ENCODE data around the gene DPYSL5. TPM values are rescaled to one million over a fixed set of nuclear protein-coding genes. Genes with fewer than 3 reads are reported as not detected.

Gene DPYSL5
- total RNA-seq, 1 donor from 2014 or later, result not detected

GRCh38 chr2:26969077-26969844, 121.3 kb downstream of the DPYSL5 start:
- DNase-seq, result no peak

GRCh38 chr2:26970244-26970927, 122.5 kb downstream of the DPYSL5 start, which contains the start of gene MAPRE3:
Gene MAPRE3 (plus strand): TSS chr2:26970637. CDS start chr2:27022219, 51,582 bp downstream.
- peak; percentile 72 for DNase-seq

- DNase-seq, result no peak
Observed at GRCh38 chr2:26970928-26971627, 123.1 kb downstream of the DPYSL5 start.

GRCh38 chr2:26971911-26972786, 124.2 kb downstream of the DPYSL5 start:
- DNase-seq, result no peak

- DNase-seq, result no peak
Observed at GRCh38 chr2:26974352-26974751, 126.4 kb downstream of the DPYSL5 start.

GRCh38 chr2:26975102-26975501, 127.2 kb downstream of the DPYSL5 start:
- DNase-seq, result no peak

- no peak for DNase-seq
Observed at GRCh38 chr2:26975656-26976055, 127.7 kb downstream of the DPYSL5 start.

- no peak for DNase-seq
Observed at GRCh38 chr2:26976237-26976636, 128.3 kb downstream of the DPYSL5 start.

GRCh38 chr2:26977012-26977411, 129.1 kb downstream of the DPYSL5 start:
- DNase-seq, result no peak

- peak; percentile 39 for DNase-seq
Observed at GRCh38 chr2:26978061-26978596, 130.2 kb downstream of the DPYSL5 start.

GRCh38 chr2:26979741-26980140, 131.8 kb downstream of the DPYSL5 start:
- DNase-seq, result no peak

- DNase-seq, result no peak
Observed at GRCh38 chr2:26980971-26981370, 133.0 kb downstream of the DPYSL5 start.

GRCh38 chr2:26982102-26982742, 134.3 kb downstream of the DPYSL5 start:
- DNase-seq, result peak; percentile 82

GRCh38 chr2:26983746-26984145, 135.8 kb downstream of the DPYSL5 start:
- no peak for DNase-seq

GRCh38 chr2:26985807-26986206, 137.9 kb downstream of the DPYSL5 start:
- no peak for DNase-seq

- no peak for DNase-seq
Observed at GRCh38 chr2:26986576-26986975, 138.6 kb downstream of the DPYSL5 start.

- no peak for DNase-seq
Observed at GRCh38 chr2:26988058-26988860, 140.3 kb downstream of the DPYSL5 start.

GRCh38 chr2:26989156-26989555, 141.2 kb downstream of the DPYSL5 start:
- DNase-seq, result no peak

- no peak for DNase-seq
Observed at GRCh38 chr2:26991717-26992116, 143.8 kb downstream of the DPYSL5 start.

- DNase-seq, result peak; percentile 23
Observed at GRCh38 chr2:26993768-26994167, 145.8 kb downstream of the DPYSL5 start.

GRCh38 chr2:26994983-26995382, 147.1 kb downstream of the DPYSL5 start:
- DNase-seq, result no peak
